ENCODE results near the gene ZG16B.

DNA sequence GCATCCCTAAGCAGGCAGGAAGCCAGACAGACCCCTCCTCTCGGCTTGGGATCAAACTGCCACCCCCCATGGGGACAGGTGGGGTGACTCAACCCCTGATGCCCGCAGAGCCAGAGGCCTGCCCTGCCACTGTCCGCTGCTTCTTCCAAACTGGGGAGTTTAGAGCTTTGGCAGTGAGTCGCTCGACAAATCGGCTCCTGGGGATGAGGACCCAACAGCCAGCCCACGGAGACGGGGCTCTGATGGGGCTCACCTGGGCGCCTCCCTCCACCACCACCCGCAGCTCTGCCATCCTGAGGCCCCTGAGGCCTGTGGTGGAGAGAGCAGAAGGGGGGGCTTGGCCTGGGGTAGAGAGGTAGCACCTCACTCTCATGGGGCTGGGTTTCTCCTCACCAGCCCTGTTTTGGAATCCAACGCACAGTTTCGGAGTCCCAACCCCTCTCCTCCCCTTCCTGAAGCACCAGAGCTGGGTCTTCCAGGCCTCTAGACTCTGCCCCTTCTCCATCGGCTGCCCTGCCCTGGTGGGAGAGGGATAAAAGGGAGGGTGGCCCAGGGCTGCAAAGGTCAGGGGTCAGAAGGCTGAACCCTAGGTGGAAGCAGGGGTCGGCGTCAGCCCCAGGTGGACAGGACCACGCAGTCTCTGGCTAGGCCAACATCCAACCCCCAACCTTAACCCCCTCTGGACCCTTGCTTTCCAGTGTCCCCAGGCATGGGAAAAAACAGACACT lies 22.1 kb downstream of the ZG16B start:
- TF ChIP-seq, protein P1, sequence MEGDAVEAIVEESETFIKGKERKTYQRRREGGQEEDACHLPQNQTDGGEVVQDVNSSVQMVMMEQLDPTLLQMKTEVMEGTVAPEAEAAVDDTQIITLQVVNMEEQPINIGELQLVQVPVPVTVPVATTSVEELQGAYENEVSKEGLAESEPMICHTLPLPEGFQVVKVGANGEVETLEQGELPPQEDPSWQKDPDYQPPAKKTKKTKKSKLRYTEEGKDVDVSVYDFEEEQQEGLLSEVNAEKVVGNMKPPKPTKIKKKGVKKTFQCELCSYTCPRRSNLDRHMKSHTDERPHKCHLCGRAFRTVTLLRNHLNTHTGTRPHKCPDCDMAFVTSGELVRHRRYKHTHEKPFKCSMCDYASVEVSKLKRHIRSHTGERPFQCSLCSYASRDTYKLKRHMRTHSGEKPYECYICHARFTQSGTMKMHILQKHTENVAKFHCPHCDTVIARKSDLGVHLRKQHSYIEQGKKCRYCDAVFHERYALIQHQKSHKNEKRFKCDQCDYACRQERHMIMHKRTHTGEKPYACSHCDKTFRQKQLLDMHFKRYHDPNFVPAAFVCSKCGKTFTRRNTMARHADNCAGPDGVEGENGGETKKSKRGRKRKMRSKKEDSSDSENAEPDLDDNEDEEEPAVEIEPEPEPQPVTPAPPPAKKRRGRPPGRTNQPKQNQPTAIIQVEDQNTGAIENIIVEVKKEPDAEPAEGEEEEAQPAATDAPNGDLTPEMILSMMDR (IDR thresholded peaks at IDR 0.05) = no peak
- no peak for TF ChIP-seq POLR2A (IDR thresholded peaks at IDR 0.05)
- TF ChIP-seq POLR2AphosphoS5 (IDR thresholded peaks at IDR 0.05) = no peak
- TF ChIP-seq EP300 (IDR thresholded peaks at IDR 0.05) = no peak
